DOHH2 (cell line): ENCODE data around the gene KLK10.

Source experiments
- CTCF ChIP-seq: fragments of 200-600 bp; sonication (generic); IDR thresholded peaks from one replicate; pipeline ENCODE4 v1.5.1; 2014; ENCODE audit warnings: antibody characterized with exemption, mild to moderate bottlenecking, low read depth, low read length; ENCODE audit not compliant: poor library complexity, severe bottlenecking
- EZH2phosphoT487 ChIP-seq: fragments of 200-600 bp; sonication (generic); IDR thresholded peaks from 2 replicates; pipeline ENCODE4 v1.6.1; 2017; ENCODE audit warnings: borderline replicate concordance, mild to moderate bottlenecking, antibody characterized with exemption, low read length, moderate library complexity, mixed read lengths

GRCh38 chr19:50967929-50968715 lies 51.4 kb downstream of the KLK10 start:
- TF ChIP-seq CTCF (no peak), EZH2phosphoT487 (no peak)
